HUES48 (cell line): ENCODE results near the gene CMTM1.

Experiments
- H3K27ac ChIP-seq: one replicate; pipeline ENCODE4 v1.7.0; 2013; ENCODE audit warnings: low read depth, low read length, inconsistent platforms
- H3K27me3 ChIP-seq: 2 replicates; pipeline ENCODE4 v1.6.1; 2013; ENCODE audit warnings: mild to moderate bottlenecking, low read length; ENCODE audit not compliant: control insufficient read depth, insufficient read depth
- H3K36me3 ChIP-seq: 2 replicates; pipeline ENCODE4 v1.6.1; 2013; ENCODE audit warnings: low read length; ENCODE audit not compliant: control insufficient read depth, insufficient read depth
- H3K4me1 ChIP-seq: 2 replicates; pipeline ENCODE4 v1.6.1; 2013; ENCODE audit warnings: mild to moderate bottlenecking, low read length; ENCODE audit not compliant: control insufficient read depth, insufficient read depth
- H3K4me3 ChIP-seq: 2 replicates; pipeline ENCODE4 v1.5.1; 2013; ENCODE audit warnings: mild to moderate bottlenecking, low read depth, low read length
- H3K9ac ChIP-seq: 2 replicates; pipeline ENCODE4 v1.6.1; 2013; ENCODE audit warnings: mild to moderate bottlenecking, low read depth, low read length, moderate library complexity
- H3K9me3 ChIP-seq: 2 replicates; pipeline ENCODE4 v1.6.1; 2013; ENCODE audit warnings: low read length; ENCODE audit not compliant: control insufficient read depth, insufficient read depth

CMTM1 gene

GRCh38 chr16:66566051-66566901 is at the start of gene CMTM1:
Gene CMTM1, plus strand, starts transcription at chr16:66566439. Its CDS starts 75 bp downstream, at chr16:66566514.
- H3K27me3 ChIP-seq = no peaks in the 10 kb centered on the region
- H3K9me3 ChIP-seq = no peaks in the 10 kb centered on the region
- no peak within 1 kb of the TSS for H3K27ac ChIP-seq
- no peaks in the 10 kb centered on the region for H3K36me3 ChIP-seq
- no peaks in the 10 kb centered on the region for H3K4me1 ChIP-seq
- H3K4me3 ChIP-seq = no peak within 1 kb of the TSS
- no peak within 1 kb of the TSS for H3K9ac ChIP-seq

- no peaks in the 10 kb centered on the region for H3K27me3 ChIP-seq
Observed at GRCh38 chr16:66516509-66516807, 49.8 kb upstream of the CMTM1 start.

GRCh38 chr16:66516808-66517585 is 49.2 kb upstream of the CMTM1 start:
- Histone ChIP-seq H3K9ac (no peak overlapping the region), H3K27ac (peak overlapping the region; percentile 71), H3K9me3 (no peaks in the 10 kb centered on the region), H3K27me3 (no peaks in the 10 kb centered on the region), H3K4me1 (peaks cover 15% of the 10 kb centered on the region), H3K4me3 (no peak overlapping the region), H3K36me3 (no peaks in the 10 kb centered on the region)

More at GRCh38 chr16:66516509-66516807, 49.8 kb upstream of the CMTM1 start:
- H3K36me3 ChIP-seq = no peaks in the 10 kb centered on the region
- no peak overlapping the region for H3K9ac ChIP-seq
- no peaks in the 10 kb centered on the region for H3K9me3 ChIP-seq
- peak overlapping the region; percentile 6 for H3K27ac ChIP-seq
- H3K4me3 ChIP-seq = no peak overlapping the region
- peaks cover 20% of the 10 kb centered on the region for H3K4me1 ChIP-seq

GRCh38 chr16:66517586-66518263 is 48.5 kb upstream of the CMTM1 start:
- no peaks in the 10 kb centered on the region for H3K27me3 ChIP-seq
- H3K9ac ChIP-seq = no peak overlapping the region
- no peaks in the 10 kb centered on the region for H3K9me3 ChIP-seq
- no peaks in the 10 kb centered on the region for H3K36me3 ChIP-seq
- H3K27ac ChIP-seq = peak overlapping the region; percentile 71
- no peak overlapping the region for H3K4me3 ChIP-seq
- peaks cover 9% of the 10 kb centered on the region for H3K4me1 ChIP-seq

GRCh38 chr16:66519482-66520373 is 46.5 kb upstream of the CMTM1 start:
- Histone ChIP-seq H3K4me3 (no peak overlapping the region), H3K27me3 (no peaks in the 10 kb centered on the region), H3K9me3 (no peaks in the 10 kb centered on the region), H3K9ac (no peak overlapping the region), H3K27ac (no peak overlapping the region), H3K4me1 (0 out of 2 replicates have a peak, but pooled peaks cover 6% of the 10 kb centered on the region), H3K36me3 (no peaks in the 10 kb centered on the region)

GRCh38 chr16:66520406-66521170 is 45.7 kb upstream of the CMTM1 start:
- no peaks in the 10 kb centered on the region for H3K4me1 ChIP-seq

GRCh38 chr16:66521252-66521713 is 45.0 kb upstream of the CMTM1 start:
- no peak overlapping the region for H3K27ac ChIP-seq
- H3K9me3 ChIP-seq = no peaks in the 10 kb centered on the region
- no peak overlapping the region for H3K9ac ChIP-seq
- no peaks in the 10 kb centered on the region for H3K36me3 ChIP-seq
- H3K4me3 ChIP-seq = no peak overlapping the region
- H3K27me3 ChIP-seq = no peaks in the 10 kb centered on the region
- H3K4me1 ChIP-seq = no peaks in the 10 kb centered on the region

More at GRCh38 chr16:66520406-66521170, 45.7 kb upstream of the CMTM1 start:
- Histone ChIP-seq H3K27ac (no peak overlapping the region), H3K9me3 (no peaks in the 10 kb centered on the region), H3K27me3 (no peaks in the 10 kb centered on the region), H3K4me3 (no peak overlapping the region), H3K36me3 (no peaks in the 10 kb centered on the region), H3K9ac (no peak overlapping the region)

- no peak overlapping the region for H3K4me3 ChIP-seq
- H3K27ac ChIP-seq = no peak overlapping the region
- no peaks in the 10 kb centered on the region for H3K36me3 ChIP-seq
- H3K9ac ChIP-seq = no peak overlapping the region
- H3K9me3 ChIP-seq = no peaks in the 10 kb centered on the region
- H3K27me3 ChIP-seq = no peaks in the 10 kb centered on the region
- no peaks in the 10 kb centered on the region for H3K4me1 ChIP-seq
Observed at GRCh38 chr16:66521951-66522771, 44.1 kb upstream of the CMTM1 start.

- no peaks in the 10 kb centered on the region for H3K4me1 ChIP-seq
Observed at GRCh38 chr16:66522816-66523590, 43.2 kb upstream of the CMTM1 start.

More at GRCh38 chr16:66522816-66523590, 43.2 kb upstream of the CMTM1 start:
- H3K27me3 ChIP-seq = no peaks in the 10 kb centered on the region
- no peaks in the 10 kb centered on the region for H3K9me3 ChIP-seq
- H3K9ac ChIP-seq = no peak overlapping the region
- no peak overlapping the region for H3K27ac ChIP-seq
- H3K4me3 ChIP-seq = no peak overlapping the region
- H3K36me3 ChIP-seq = no peaks in the 10 kb centered on the region
